Measurements from ENCODE around the gene KLHDC10. TPM values are rescaled to one million over a fixed set of nuclear protein-coding genes. Genes with fewer than 3 reads are reported as not detected.

The KLHDC10 gene
- total RNA-seq, 1 donor from 2014 or later, result 26.6 TPM

DNA sequence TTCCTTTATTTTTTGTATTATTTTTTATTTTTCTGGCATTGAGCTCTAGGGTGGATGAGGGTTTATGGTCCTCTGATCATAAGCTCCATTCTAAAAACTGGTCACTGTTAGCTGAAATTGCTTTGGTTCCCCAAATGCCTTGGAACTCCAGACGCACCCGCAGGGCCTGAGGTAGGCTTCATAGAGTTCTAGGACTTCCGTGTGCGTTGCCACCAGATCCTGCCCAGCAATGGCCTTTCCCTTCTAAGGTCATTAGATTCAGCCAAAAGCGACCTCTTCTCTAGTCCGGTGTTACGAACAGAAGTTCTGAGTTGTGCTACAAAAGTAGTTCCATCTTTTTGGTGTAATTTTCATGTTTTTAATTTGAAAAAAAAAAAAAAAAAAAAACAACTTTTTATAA lies 64.4 kb downstream of the KLHDC10 start:
- Histone ChIP-seq H3K36me3 (peaks cover 1% of the 10 kb centered on the region), H3K4me2 (peak overlapping the region; percentile 45), H3F3A (ENCODE audit: low read depth) (peaks cover 32% of the 10 kb centered on the region), H3K4me3 (no peak overlapping the region), H4K20me1 (ENCODE audit: low read depth) (no peaks in the 10 kb centered on the region), H3K9me3 (ENCODE audit: low read depth) (no peaks in the 10 kb centered on the region), H3K79me2 (ENCODE audit: low read depth) (no peaks in the 10 kb centered on the region), H3K27ac (peak overlapping the region; percentile 80), H3K27me3 (no peaks in the 10 kb centered on the region), H2AFZ (replicated peaks) (no peak overlapping the region), H3K9ac (no peak overlapping the region), H3K4me1 (peaks cover 46% of the 10 kb centered on the region)
- H3K36me3 Mint-ChIP-seq, result peaks cover 42% of the 10 kb centered on the region
- DNase-seq (ENCODE audit: low spot score), result no peak
- H3K27ac Mint-ChIP-seq, result no peak overlapping the region
- H3K4me3 Mint-ChIP-seq, result no peak overlapping the region
- H3K27me3 Mint-ChIP-seq (ENCODE audit: insufficient read depth, low read depth), result peaks cover 3% of the 10 kb centered on the region
- TF ChIP-seq, protein P1, sequence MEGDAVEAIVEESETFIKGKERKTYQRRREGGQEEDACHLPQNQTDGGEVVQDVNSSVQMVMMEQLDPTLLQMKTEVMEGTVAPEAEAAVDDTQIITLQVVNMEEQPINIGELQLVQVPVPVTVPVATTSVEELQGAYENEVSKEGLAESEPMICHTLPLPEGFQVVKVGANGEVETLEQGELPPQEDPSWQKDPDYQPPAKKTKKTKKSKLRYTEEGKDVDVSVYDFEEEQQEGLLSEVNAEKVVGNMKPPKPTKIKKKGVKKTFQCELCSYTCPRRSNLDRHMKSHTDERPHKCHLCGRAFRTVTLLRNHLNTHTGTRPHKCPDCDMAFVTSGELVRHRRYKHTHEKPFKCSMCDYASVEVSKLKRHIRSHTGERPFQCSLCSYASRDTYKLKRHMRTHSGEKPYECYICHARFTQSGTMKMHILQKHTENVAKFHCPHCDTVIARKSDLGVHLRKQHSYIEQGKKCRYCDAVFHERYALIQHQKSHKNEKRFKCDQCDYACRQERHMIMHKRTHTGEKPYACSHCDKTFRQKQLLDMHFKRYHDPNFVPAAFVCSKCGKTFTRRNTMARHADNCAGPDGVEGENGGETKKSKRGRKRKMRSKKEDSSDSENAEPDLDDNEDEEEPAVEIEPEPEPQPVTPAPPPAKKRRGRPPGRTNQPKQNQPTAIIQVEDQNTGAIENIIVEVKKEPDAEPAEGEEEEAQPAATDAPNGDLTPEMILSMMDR (IDR thresholded peaks at IDR 0.05), result no peak
- TF ChIP-seq EZH2phosphoT487 (IDR thresholded peaks at IDR 0.05), result no peak
- TF ChIP-seq EZH2 (IDR thresholded peaks at IDR 0.05), result no peak
- H3K4me1 Mint-ChIP-seq, result peaks cover 12% of the 10 kb centered on the region
- no peaks in the 10 kb centered on the region for H3K9me3 Mint-ChIP-seq

DNA sequence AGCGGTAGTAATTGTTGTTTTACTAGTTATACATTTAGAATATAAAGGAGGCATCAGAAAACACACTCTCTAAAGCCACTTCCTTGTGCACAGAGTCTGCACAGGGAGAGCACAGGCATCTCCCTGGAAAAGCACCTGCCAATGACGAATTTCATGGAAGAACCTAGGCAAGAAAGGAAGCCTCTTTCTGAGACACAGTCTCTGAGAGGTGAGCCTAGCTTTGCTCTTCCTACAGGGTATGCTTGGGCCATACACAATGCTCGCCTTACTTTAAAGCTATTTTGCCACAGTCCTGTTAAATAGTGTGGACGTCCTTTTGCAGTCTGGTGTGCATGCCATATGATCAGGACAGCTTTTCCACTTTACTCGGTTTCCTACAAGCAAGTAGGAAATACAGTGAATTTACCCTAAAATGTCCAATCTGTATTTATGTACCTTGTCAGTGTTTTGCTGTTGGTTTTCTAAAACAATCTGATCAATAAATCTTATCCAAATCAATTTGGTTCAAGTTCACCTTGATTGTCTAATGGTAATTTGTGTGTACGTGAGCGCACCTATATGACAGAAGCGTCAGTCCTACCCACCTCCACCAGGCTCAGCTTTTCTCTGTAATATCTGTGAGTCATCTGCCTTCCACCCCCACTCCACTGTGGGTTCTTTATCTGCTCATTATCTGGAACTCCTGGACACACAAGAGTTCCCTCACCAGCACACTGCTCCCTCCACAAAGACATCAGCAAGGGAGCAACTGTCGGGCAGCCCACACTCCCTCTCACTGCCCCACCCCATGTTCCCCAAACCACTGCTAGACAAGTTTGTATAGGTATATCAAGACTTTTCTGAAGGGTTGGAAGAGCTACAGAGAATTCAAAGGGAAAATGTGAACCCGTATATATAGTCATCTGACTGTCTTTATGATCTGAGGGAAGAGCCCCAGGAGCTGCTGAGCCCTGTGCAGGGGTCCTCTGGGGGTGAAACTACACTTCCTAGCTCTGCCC lies 65.2 kb downstream of the KLHDC10 start:
- Mint-ChIP-seq H3K27ac (peak overlapping the region; percentile 33), H3K4me3 (no peak overlapping the region), H3K4me1 (peaks cover 19% of the 10 kb centered on the region), H3K9me3 (no peaks in the 10 kb centered on the region), H3K36me3 (peaks cover 38% of the 10 kb centered on the region), H3K27me3 (ENCODE audit: insufficient read depth, low read depth) (peaks cover 3% of the 10 kb centered on the region)
- Histone ChIP-seq H3K4me3 (no peak overlapping the region), H3K4me1 (peaks cover 46% of the 10 kb centered on the region), H3K79me2 (ENCODE audit: low read depth) (no peaks in the 10 kb centered on the region), H2AFZ (replicated peaks) (no peak overlapping the region), H3K27ac (peak overlapping the region; percentile 80), H3K36me3 (no peaks in the 10 kb centered on the region), H3K9me3 (ENCODE audit: low read depth) (no peaks in the 10 kb centered on the region), H3F3A (ENCODE audit: low read depth) (peaks cover 40% of the 10 kb centered on the region), H3K27me3 (no peaks in the 10 kb centered on the region), H3K4me2 (no peak overlapping the region), H4K20me1 (ENCODE audit: low read depth) (no peaks in the 10 kb centered on the region), H3K9ac (no peak overlapping the region)
- TF ChIP-seq EZH2phosphoT487 (IDR thresholded peaks at IDR 0.05) (no peak), EZH2 (IDR thresholded peaks at IDR 0.05) (no peak)
- TF ChIP-seq, protein P1 (IDR thresholded peaks at IDR 0.05), result no peak
- no peak for DNase-seq (ENCODE audit: low spot score)

DNA sequence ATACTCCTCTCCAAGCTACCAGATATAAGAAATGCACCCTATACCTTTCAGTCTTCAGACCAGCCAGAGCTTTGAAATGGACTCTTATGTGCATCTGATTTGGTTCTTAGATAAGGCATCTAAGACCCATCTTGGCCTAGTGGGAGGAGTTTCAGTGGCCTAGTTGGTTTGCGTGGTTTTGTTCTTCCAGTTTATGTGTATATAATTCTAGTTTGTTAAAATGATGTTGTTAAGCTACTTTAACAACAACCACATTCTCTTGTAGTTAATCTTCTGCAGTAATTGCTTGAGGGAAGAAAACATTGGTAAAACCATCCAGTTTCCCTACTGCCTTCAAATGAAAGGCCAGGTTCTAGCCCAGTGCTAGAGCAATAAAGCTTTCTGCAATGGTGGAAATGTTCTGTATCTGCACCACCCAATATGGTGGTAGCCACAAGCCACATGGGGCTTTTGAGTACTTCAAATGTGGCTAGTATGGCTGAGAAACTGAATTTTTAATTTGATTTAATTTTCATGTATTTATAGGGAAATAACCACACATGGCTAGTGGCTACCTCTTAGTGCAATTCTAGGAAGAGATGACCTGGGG lies 66.3 kb downstream of the KLHDC10 start:
- no peak for DNase-seq (ENCODE audit: low spot score)
- no peak overlapping the region for H3K27ac Mint-ChIP-seq
- Histone ChIP-seq H3K4me3 (no peak overlapping the region), H3K36me3 (no peaks in the 10 kb centered on the region), H3K27ac (no peak overlapping the region), H4K20me1 (ENCODE audit: low read depth) (no peaks in the 10 kb centered on the region), H3K79me2 (ENCODE audit: low read depth) (no peaks in the 10 kb centered on the region), H2AFZ (replicated peaks) (no peak overlapping the region), H3K4me1 (peaks cover 55% of the 10 kb centered on the region), H3K9ac (no peak overlapping the region), H3K27me3 (no peaks in the 10 kb centered on the region), H3K9me3 (ENCODE audit: low read depth) (no peaks in the 10 kb centered on the region), H3K4me2 (no peak overlapping the region), H3F3A (ENCODE audit: low read depth) (peaks cover 42% of the 10 kb centered on the region)
- H3K4me3 Mint-ChIP-seq, result no peak overlapping the region
- peaks cover 3% of the 10 kb centered on the region for H3K27me3 Mint-ChIP-seq (ENCODE audit: insufficient read depth, low read depth)
- peaks cover 34% of the 10 kb centered on the region for H3K36me3 Mint-ChIP-seq
- H3K4me1 Mint-ChIP-seq, result peaks cover 24% of the 10 kb centered on the region
- H3K9me3 Mint-ChIP-seq, result no peaks in the 10 kb centered on the region
- TF ChIP-seq EZH2 (IDR thresholded peaks at IDR 0.05) (no peak), EZH2phosphoT487 (IDR thresholded peaks at IDR 0.05) (no peak)
- TF ChIP-seq, protein P1 (IDR thresholded peaks at IDR 0.05), result no peak
